ENCODE results near the gene GNG7. TPM values are rescaled to one million over a fixed set of nuclear protein-coding genes. Genes with fewer than 3 reads are reported as not detected.

GNG7 gene
- polyA plus RNA-seq, 1 donor (not counting 4 experiments of a cell fraction or from before 2014, with no cell fraction given), result 0.01 TPM

DNA sequence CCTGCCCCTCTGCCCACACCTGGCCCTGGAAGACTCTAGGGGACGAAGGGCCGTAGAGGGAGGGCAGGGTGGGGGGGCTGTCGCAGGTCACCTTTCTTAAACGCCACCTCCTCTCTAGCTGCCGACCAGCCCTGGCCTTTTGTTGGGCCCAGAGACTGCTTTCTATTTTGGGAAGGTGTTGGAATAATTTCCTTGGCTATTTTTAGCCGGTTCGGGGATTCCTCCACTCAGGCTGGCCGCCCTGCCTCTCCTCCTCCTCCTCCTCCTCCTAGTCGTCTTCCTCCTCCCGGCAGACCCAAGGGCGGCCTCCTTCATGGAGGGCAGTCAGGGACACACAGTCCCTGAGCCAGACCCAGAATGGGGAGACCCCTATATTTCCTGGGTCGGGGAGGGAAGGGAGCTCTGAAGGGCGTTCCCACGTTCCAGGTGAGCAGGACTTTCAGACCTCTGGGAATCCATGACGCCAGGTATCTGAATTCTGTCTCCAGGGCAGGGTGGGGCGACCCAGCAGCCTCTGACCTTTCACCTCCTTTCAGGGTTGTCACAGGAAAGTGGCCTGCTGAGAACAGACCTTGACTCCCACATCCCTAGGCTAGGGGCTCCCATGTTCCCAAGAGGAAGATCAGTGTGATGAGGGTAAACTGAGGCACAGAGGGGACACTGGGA, 206.7 kb downstream of the GNG7 start:
- peaks cover 7% of the 10 kb centered on the region for H4K20me1 ChIP-seq (ENCODE audit: control insufficient read depth, extremely low read depth, insufficient read depth, low read length)
- no peak overlapping the region for H2AFZ ChIP-seq (ENCODE audit: control insufficient read depth, low read length)
- no peak for DNase-seq (ENCODE audit: low read depth, low spot score)
- no peak for TF ChIP-seq CTCF (optimal IDR thresholded peaks at IDR 0.05 in 1 of 3, IDR thresholded peaks at IDR 0.05 in 1 of 3, conservative IDR thresholded peaks at IDR 0.05 in 1 of 3; ENCODE audit: extremely low read depth in 1 of 3, insufficient read depth in 2 of 3, low read length in 3 of 3)
- TF ChIP-seq EZH2 (IDR thresholded peaks at IDR 0.05; ENCODE audit: low read length), result no peak
- H3K4me1 ChIP-seq (ENCODE audit: control insufficient read depth, extremely low read depth, insufficient read depth, low read length), result peaks cover 43% of the 10 kb centered on the region
- dilution Hi-C loops (cut with MboI; ENCODE audit: extremely low pct_ligation_motif_present, low sequenced_read_pairs), result no loop called here
- no peaks in the 10 kb centered on the region for H3K36me3 ChIP-seq (ENCODE audit: control insufficient read depth in 2 of 2, extremely low read depth in 1 of 2, insufficient read depth in 2 of 2, low read length in 2 of 2)
- H3K9me1 ChIP-seq (ENCODE audit: control insufficient read depth, extremely low read depth, insufficient read depth, low read length), result no peaks in the 10 kb centered on the region
- H3K27me3 ChIP-seq (ENCODE audit: control insufficient read depth, extremely low read depth, insufficient read depth, low read length), result no peaks in the 10 kb centered on the region
- no peaks in the 10 kb centered on the region for H3K79me2 ChIP-seq (ENCODE audit: control insufficient read depth, insufficient read depth, low read length)
- peak overlapping the region in 1 of 3 experiments; percentile 34 for H3K4me3 ChIP-seq (ENCODE audit: control insufficient read depth in 2 of 3, extremely low read depth in 1 of 3, insufficient read depth in 2 of 3, low read depth in 1 of 3, low read length in 3 of 3)
- H3K9ac ChIP-seq (ENCODE audit: control insufficient read depth, extremely low read depth, insufficient read depth, low read length), result no peak overlapping the region
- no peaks in the 10 kb centered on the region for H3K9me3 ChIP-seq (ENCODE audit: control insufficient read depth, low read depth, low read length)
- no peak for FAIRE-seq
- no peak overlapping the region for H3K27ac ChIP-seq (ENCODE audit: control insufficient read depth, insufficient read depth, low read length)
- H3K4me2 ChIP-seq (ENCODE audit: control insufficient read depth, extremely low read depth, insufficient read depth, low read depth, low read length), result peak overlapping the region; percentile 27

DNA sequence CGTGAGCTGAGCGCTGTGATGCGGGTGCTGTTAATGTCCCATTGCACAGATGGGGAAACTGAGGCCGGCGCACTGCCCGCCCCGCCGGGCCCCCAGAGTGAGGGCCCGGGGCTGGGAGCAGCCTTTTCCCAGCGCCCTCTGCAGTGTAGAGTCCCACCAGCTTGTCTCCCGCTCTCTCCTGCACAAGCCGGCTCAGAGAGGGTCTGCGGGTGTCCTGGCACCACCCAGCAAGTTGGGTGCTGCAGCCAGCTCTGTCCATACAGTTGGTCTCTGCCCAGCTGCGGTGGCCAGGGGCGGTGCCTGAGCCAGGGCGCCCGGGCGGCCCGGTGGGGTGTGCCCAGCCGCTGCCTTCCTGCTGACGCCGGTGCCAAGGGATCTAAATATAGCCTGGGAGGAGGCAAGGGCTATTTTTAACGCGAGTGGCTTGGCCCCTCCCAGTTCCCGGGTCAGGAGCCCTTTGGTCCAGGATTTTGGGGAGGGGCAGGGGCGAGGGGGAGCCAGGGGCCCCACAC, 207.3 kb downstream of the GNG7 start:
- Histone ChIP-seq H2AFZ (ENCODE audit: control insufficient read depth, low read length) (peak overlapping the region; percentile 47), H4K20me1 (ENCODE audit: control insufficient read depth, extremely low read depth, insufficient read depth, low read length) (peaks cover 7% of the 10 kb centered on the region), H3K4me1 (ENCODE audit: control insufficient read depth, extremely low read depth, insufficient read depth, low read length) (peaks cover 47% of the 10 kb centered on the region), H3K9ac (ENCODE audit: control insufficient read depth, extremely low read depth, insufficient read depth, low read length) (peak overlapping the region; percentile 54), H3K27ac (ENCODE audit: control insufficient read depth, insufficient read depth, low read length) (no peak overlapping the region), H3K36me3 (ENCODE audit: control insufficient read depth in 2 of 2, extremely low read depth in 1 of 2, insufficient read depth in 2 of 2, low read length in 2 of 2) (no peaks in the 10 kb centered on the region), H3K9me1 (ENCODE audit: control insufficient read depth, extremely low read depth, insufficient read depth, low read length) (no peaks in the 10 kb centered on the region), H3K79me2 (ENCODE audit: control insufficient read depth, insufficient read depth, low read length) (no peaks in the 10 kb centered on the region), H3K9me3 (ENCODE audit: control insufficient read depth, low read depth, low read length) (no peaks in the 10 kb centered on the region), H3K4me2 (ENCODE audit: control insufficient read depth, extremely low read depth, insufficient read depth, low read depth, low read length) (peak overlapping the region; percentile 93), H3K4me3 (ENCODE audit: control insufficient read depth in 2 of 3, extremely low read depth in 1 of 3, insufficient read depth in 2 of 3, low read depth in 1 of 3, low read length in 3 of 3) (peak overlapping the region; percentile 21 to 71 (median 62)), H3K27me3 (ENCODE audit: control insufficient read depth, extremely low read depth, insufficient read depth, low read length) (no peaks in the 10 kb centered on the region)
- TF ChIP-seq EZH2 (IDR thresholded peaks at IDR 0.05; ENCODE audit: low read length) (no peak), CTCF (optimal IDR thresholded peaks at IDR 0.05 in 1 of 3, IDR thresholded peaks at IDR 0.05 in 1 of 3, conservative IDR thresholded peaks at IDR 0.05 in 1 of 3; ENCODE audit: extremely low read depth in 1 of 3, insufficient read depth in 2 of 3, low read length in 3 of 3) (no peak)
- dilution Hi-C loops (cut with MboI; ENCODE audit: extremely low pct_ligation_motif_present, low sequenced_read_pairs), result no loop called here
- DNase-seq (ENCODE audit: low read depth, low spot score) (no peak), FAIRE-seq (no peak)
